WI38 (cell line): ENCODE results near the gene SHC4.

ENCODE experiments used
- H3K4me3 ChIP-seq: 2 replicates; pipeline ENCODE4 v1.5.1; 2011; ENCODE audit warnings: low read depth, mild to moderate bottlenecking, control low read depth, low read length
- TF ChIP-seq, protein P1 (sequence below): IDR thresholded peaks from 2 replicates; pipeline ENCODE4 v1.5.1; 2012; ENCODE audit warnings: low read depth, mild to moderate bottlenecking, control low read depth, low read length

Gene SHC4

DNA sequence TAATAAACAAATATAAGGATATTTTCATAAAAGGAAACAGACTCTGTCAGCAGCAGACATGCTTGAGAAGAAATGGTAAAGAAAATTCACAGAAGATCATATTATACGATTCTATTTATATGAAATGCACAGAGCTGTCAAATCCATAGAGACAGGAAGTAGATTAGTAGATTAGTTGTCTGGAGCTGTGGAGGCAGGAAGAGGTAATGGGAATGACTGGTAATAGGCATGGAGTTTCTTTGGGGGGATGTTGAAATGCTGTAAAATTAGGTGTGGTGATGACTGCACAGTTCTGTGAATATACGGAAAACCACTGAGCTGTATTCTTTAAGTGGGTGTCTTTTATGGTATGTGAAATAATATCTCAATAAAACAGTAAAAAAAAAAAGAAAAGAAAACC is 188.2 kb downstream of the SHC4 start:
- TF ChIP-seq, protein P1, sequence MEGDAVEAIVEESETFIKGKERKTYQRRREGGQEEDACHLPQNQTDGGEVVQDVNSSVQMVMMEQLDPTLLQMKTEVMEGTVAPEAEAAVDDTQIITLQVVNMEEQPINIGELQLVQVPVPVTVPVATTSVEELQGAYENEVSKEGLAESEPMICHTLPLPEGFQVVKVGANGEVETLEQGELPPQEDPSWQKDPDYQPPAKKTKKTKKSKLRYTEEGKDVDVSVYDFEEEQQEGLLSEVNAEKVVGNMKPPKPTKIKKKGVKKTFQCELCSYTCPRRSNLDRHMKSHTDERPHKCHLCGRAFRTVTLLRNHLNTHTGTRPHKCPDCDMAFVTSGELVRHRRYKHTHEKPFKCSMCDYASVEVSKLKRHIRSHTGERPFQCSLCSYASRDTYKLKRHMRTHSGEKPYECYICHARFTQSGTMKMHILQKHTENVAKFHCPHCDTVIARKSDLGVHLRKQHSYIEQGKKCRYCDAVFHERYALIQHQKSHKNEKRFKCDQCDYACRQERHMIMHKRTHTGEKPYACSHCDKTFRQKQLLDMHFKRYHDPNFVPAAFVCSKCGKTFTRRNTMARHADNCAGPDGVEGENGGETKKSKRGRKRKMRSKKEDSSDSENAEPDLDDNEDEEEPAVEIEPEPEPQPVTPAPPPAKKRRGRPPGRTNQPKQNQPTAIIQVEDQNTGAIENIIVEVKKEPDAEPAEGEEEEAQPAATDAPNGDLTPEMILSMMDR: no peak
- no peak overlapping the region for H3K4me3 ChIP-seq

DNA sequence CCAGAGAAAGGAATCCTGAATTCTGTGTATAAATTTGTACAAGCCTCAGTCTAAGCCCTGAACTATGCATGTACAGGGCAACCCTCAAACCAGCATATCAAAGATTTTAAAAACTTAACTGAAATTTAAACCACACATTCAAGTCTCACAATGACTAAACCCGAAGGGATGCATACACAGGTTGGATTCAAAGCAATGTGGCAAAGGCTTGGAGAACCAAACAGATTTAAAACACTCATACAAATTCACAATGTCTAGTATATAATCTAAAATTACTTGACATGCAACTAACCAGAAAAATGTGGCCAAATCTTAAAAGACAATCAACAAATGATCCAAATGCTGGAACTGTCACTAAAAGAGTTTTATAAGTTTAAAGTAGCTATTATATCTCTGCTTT is 189.2 kb downstream of the SHC4 start:
- H3K4me3 ChIP-seq: no peak overlapping the region
- TF ChIP-seq, protein P1: no peak
